ENCODE results near the gene UVRAG.

The UVRAG gene

GRCh38 chr11:76140912-76141574, 326.0 kb downstream of the UVRAG start:
- no peak overlapping the region for H3K27ac Mint-ChIP-seq

GRCh38 chr11:76141901-76142588, 327.0 kb downstream of the UVRAG start:
- Mint-ChIP-seq H3K4me1 (ENCODE audit: low read depth) (no peaks in the 10 kb centered on the region), H3K27ac (no peak overlapping the region), H3K27me3 (no peaks in the 10 kb centered on the region), H3K9me3 (no peaks in the 10 kb centered on the region), H3K4me3 (no peak overlapping the region), H3K36me3 (ENCODE audit: low read depth) (peaks cover 9% of the 10 kb centered on the region)

More at GRCh38 chr11:76140912-76141574, 326.0 kb downstream of the UVRAG start:
- Mint-ChIP-seq H3K9me3 (no peaks in the 10 kb centered on the region), H3K27me3 (no peaks in the 10 kb centered on the region), H3K4me3 (no peak overlapping the region), H3K36me3 (ENCODE audit: low read depth) (peaks cover 10% of the 10 kb centered on the region), H3K4me1 (ENCODE audit: low read depth) (no peaks in the 10 kb centered on the region)

- H3K36me3 Mint-ChIP-seq (ENCODE audit: low read depth), result peaks cover 4% of the 10 kb centered on the region
- H3K4me1 Mint-ChIP-seq (ENCODE audit: low read depth), result no peaks in the 10 kb centered on the region
- no peak overlapping the region for H3K27ac Mint-ChIP-seq
- no peaks in the 10 kb centered on the region for H3K27me3 Mint-ChIP-seq
- H3K4me3 Mint-ChIP-seq, result no peak overlapping the region
- no peaks in the 10 kb centered on the region for H3K9me3 Mint-ChIP-seq
Measured at GRCh38 chr11:76143274-76143673, 328.3 kb downstream of the UVRAG start.

GRCh38 chr11:76147106-76147740, 332.2 kb downstream of the UVRAG start:
- peaks cover 4% of the 10 kb centered on the region for H3K27me3 Mint-ChIP-seq
- H3K36me3 Mint-ChIP-seq (ENCODE audit: low read depth), result no peaks in the 10 kb centered on the region
- no peaks in the 10 kb centered on the region for H3K9me3 Mint-ChIP-seq
- H3K4me3 Mint-ChIP-seq, result no peak overlapping the region
- H3K27ac Mint-ChIP-seq, result no peak overlapping the region
- H3K4me1 Mint-ChIP-seq (ENCODE audit: low read depth), result peaks cover 9% of the 10 kb centered on the region

- H3K27me3 Mint-ChIP-seq, result peaks cover 8% of the 10 kb centered on the region
- H3K4me1 Mint-ChIP-seq (ENCODE audit: low read depth), result peaks cover 19% of the 10 kb centered on the region
- H3K4me3 Mint-ChIP-seq, result no peak overlapping the region
- H3K9me3 Mint-ChIP-seq, result no peaks in the 10 kb centered on the region
- H3K36me3 Mint-ChIP-seq (ENCODE audit: low read depth), result no peaks in the 10 kb centered on the region
- no peak overlapping the region for H3K27ac Mint-ChIP-seq
Measured at GRCh38 chr11:76148231-76148630, 333.2 kb downstream of the UVRAG start.

- H3K36me3 Mint-ChIP-seq (ENCODE audit: low read depth), result no peaks in the 10 kb centered on the region
- peaks cover 26% of the 10 kb centered on the region for H3K4me1 Mint-ChIP-seq (ENCODE audit: low read depth)
- H3K27ac Mint-ChIP-seq, result no peak overlapping the region
- peaks cover 8% of the 10 kb centered on the region for H3K27me3 Mint-ChIP-seq
- H3K4me3 Mint-ChIP-seq, result no peak overlapping the region
- no peaks in the 10 kb centered on the region for H3K9me3 Mint-ChIP-seq
Measured at GRCh38 chr11:76148941-76149613, 334.1 kb downstream of the UVRAG start.

GRCh38 chr11:76149713-76150112, 334.7 kb downstream of the UVRAG start:
- H3K36me3 Mint-ChIP-seq (ENCODE audit: low read depth), result no peaks in the 10 kb centered on the region
- H3K9me3 Mint-ChIP-seq, result no peaks in the 10 kb centered on the region
- peaks cover 8% of the 10 kb centered on the region for H3K27me3 Mint-ChIP-seq
- peaks cover 26% of the 10 kb centered on the region for H3K4me1 Mint-ChIP-seq (ENCODE audit: low read depth)
- H3K27ac Mint-ChIP-seq, result no peak overlapping the region
- no peak overlapping the region for H3K4me3 Mint-ChIP-seq

- no peak overlapping the region for H3K27ac Mint-ChIP-seq
- H3K9me3 Mint-ChIP-seq, result no peaks in the 10 kb centered on the region
- H3K27me3 Mint-ChIP-seq, result peaks cover 8% of the 10 kb centered on the region
- no peak overlapping the region for H3K4me3 Mint-ChIP-seq
- no peaks in the 10 kb centered on the region for H3K36me3 Mint-ChIP-seq (ENCODE audit: low read depth)
- peaks cover 26% of the 10 kb centered on the region for H3K4me1 Mint-ChIP-seq (ENCODE audit: low read depth)
Measured at GRCh38 chr11:76150141-76150540, 335.1 kb downstream of the UVRAG start.

GRCh38 chr11:76151556-76152085, 336.6 kb downstream of the UVRAG start:
- H3K4me3 Mint-ChIP-seq, result peak overlapping the region; percentile 70
- no peaks in the 10 kb centered on the region for H3K36me3 Mint-ChIP-seq (ENCODE audit: low read depth)
- H3K4me1 Mint-ChIP-seq (ENCODE audit: low read depth), result peaks cover 26% of the 10 kb centered on the region
- no peak overlapping the region for H3K27ac Mint-ChIP-seq
- no peaks in the 10 kb centered on the region for H3K9me3 Mint-ChIP-seq
- H3K27me3 Mint-ChIP-seq, result peaks cover 11% of the 10 kb centered on the region

GRCh38 chr11:76152086-76152681, 337.2 kb downstream of the UVRAG start:
- Mint-ChIP-seq H3K4me3 (peak overlapping the region; percentile 70), H3K36me3 (ENCODE audit: low read depth) (no peaks in the 10 kb centered on the region), H3K27me3 (peaks cover 12% of the 10 kb centered on the region), H3K27ac (peak overlapping the region; percentile 24), H3K4me1 (ENCODE audit: low read depth) (peaks cover 26% of the 10 kb centered on the region), H3K9me3 (no peaks in the 10 kb centered on the region)

- Mint-ChIP-seq H3K27ac (peak overlapping the region; percentile 24), H3K36me3 (ENCODE audit: low read depth) (no peaks in the 10 kb centered on the region), H3K4me3 (peak overlapping the region; percentile 70), H3K9me3 (no peaks in the 10 kb centered on the region), H3K4me1 (ENCODE audit: low read depth) (peaks cover 26% of the 10 kb centered on the region), H3K27me3 (peaks cover 12% of the 10 kb centered on the region)
Measured at GRCh38 chr11:76152741-76153570, 337.9 kb downstream of the UVRAG start.

- peaks cover 12% of the 10 kb centered on the region for H3K27me3 Mint-ChIP-seq
- H3K4me3 Mint-ChIP-seq, result no peak overlapping the region
- no peaks in the 10 kb centered on the region for H3K36me3 Mint-ChIP-seq (ENCODE audit: low read depth)
- H3K4me1 Mint-ChIP-seq (ENCODE audit: low read depth), result peaks cover 26% of the 10 kb centered on the region
- no peaks in the 10 kb centered on the region for H3K9me3 Mint-ChIP-seq
- H3K27ac Mint-ChIP-seq, result no peak overlapping the region
Measured at GRCh38 chr11:76153571-76153923, 338.5 kb downstream of the UVRAG start.

GRCh38 chr11:76155500-76156227, 340.7 kb downstream of the UVRAG start:
- Mint-ChIP-seq H3K9me3 (no peaks in the 10 kb centered on the region), H3K27me3 (peaks cover 12% of the 10 kb centered on the region), H3K27ac (no peak overlapping the region)

More at GRCh38 chr11:76155500-76156227, 340.7 kb downstream of the UVRAG start:
- Mint-ChIP-seq H3K4me1 (ENCODE audit: low read depth) (peaks cover 26% of the 10 kb centered on the region), H3K4me3 (no peak overlapping the region), H3K36me3 (ENCODE audit: low read depth) (no peaks in the 10 kb centered on the region)
